ENCODE measurements around the gene COL5A2.

The COL5A2 gene

GRCh38 chr2:189047171-189047888, 132.2 kb downstream of the COL5A2 start:
- Mint-ChIP-seq H3K9me3 (ENCODE audit: low read depth) (no peaks in the 10 kb centered on the region), H3K27me3 (no peaks in the 10 kb centered on the region), H3K4me1 (ENCODE audit: low read depth) (no peaks in the 10 kb centered on the region), H3K27ac (no peak overlapping the region), H3K4me3 (no peak overlapping the region), H3K36me3 (peaks cover 5% of the 10 kb centered on the region)

- H3K36me3 Mint-ChIP-seq = peaks cover 7% of the 10 kb centered on the region
- H3K4me1 Mint-ChIP-seq (ENCODE audit: low read depth) = no peaks in the 10 kb centered on the region
- H3K4me3 Mint-ChIP-seq = no peak overlapping the region
- H3K27me3 Mint-ChIP-seq = no peaks in the 10 kb centered on the region
- H3K27ac Mint-ChIP-seq = no peak overlapping the region
- no peaks in the 10 kb centered on the region for H3K9me3 Mint-ChIP-seq (ENCODE audit: low read depth)
These were observed 133.2 kb downstream of the COL5A2 start for GRCh38 chr2:189046320-189046719.

- Mint-ChIP-seq H3K9me3 (ENCODE audit: low read depth) (no peaks in the 10 kb centered on the region), H3K27me3 (no peaks in the 10 kb centered on the region), H3K4me3 (no peak overlapping the region), H3K27ac (no peak overlapping the region), H3K4me1 (ENCODE audit: low read depth) (no peaks in the 10 kb centered on the region), H3K36me3 (peaks cover 7% of the 10 kb centered on the region)
These were observed 133.7 kb downstream of the COL5A2 start for GRCh38 chr2:189045836-189046235.

GRCh38 chr2:189037518-189037917, 142.0 kb downstream of the COL5A2 start:
- H3K27me3 Mint-ChIP-seq = no peaks in the 10 kb centered on the region
- no peak overlapping the region for H3K4me3 Mint-ChIP-seq
- peaks cover 12% of the 10 kb centered on the region for H3K4me1 Mint-ChIP-seq (ENCODE audit: low read depth)
- peaks cover 8% of the 10 kb centered on the region for H3K36me3 Mint-ChIP-seq
- no peak overlapping the region for H3K27ac Mint-ChIP-seq
- H3K9me3 Mint-ChIP-seq (ENCODE audit: low read depth) = no peaks in the 10 kb centered on the region

GRCh38 chr2:189024901-189025618, 154.5 kb downstream of the COL5A2 start:
- Mint-ChIP-seq H3K27ac (no peak overlapping the region), H3K27me3 (peaks cover 7% of the 10 kb centered on the region), H3K4me3 (no peak overlapping the region), H3K36me3 (no peaks in the 10 kb centered on the region), H3K9me3 (ENCODE audit: low read depth) (no peaks in the 10 kb centered on the region), H3K4me1 (ENCODE audit: low read depth) (no peaks in the 10 kb centered on the region)

- no peak overlapping the region for H3K4me3 Mint-ChIP-seq
- no peak overlapping the region for H3K27ac Mint-ChIP-seq
- no peaks in the 10 kb centered on the region for H3K9me3 Mint-ChIP-seq (ENCODE audit: low read depth)
- no peaks in the 10 kb centered on the region for H3K4me1 Mint-ChIP-seq (ENCODE audit: low read depth)
- H3K36me3 Mint-ChIP-seq = no peaks in the 10 kb centered on the region
- peaks cover 7% of the 10 kb centered on the region for H3K27me3 Mint-ChIP-seq
These were observed 157.1 kb downstream of the COL5A2 start for GRCh38 chr2:189022492-189022891.

DNA sequence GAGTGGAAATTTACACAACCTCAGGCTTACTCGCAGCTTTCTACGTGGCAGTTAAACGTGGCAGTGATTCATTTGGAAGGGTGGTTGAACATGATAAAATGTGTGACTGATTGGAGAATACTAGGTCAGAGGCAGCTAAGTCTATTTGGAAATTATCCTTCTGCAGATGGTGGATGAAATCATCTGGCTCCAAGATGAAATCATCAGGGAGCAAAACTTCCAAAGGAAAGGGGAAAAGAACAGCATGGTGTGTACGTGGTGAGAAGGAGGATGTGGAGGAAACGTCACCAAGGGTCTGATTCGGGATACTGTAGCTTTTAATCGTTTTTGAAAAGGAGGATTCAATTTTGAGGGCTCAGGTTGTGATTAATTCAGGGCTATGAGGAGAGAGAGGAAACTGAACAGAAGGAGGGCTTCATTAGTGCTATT, 157.5 kb downstream of the COL5A2 start:
- H3K36me3 Mint-ChIP-seq = no peaks in the 10 kb centered on the region
- no peak overlapping the region for H3K4me3 Mint-ChIP-seq
- no peaks in the 10 kb centered on the region for H3K4me1 Mint-ChIP-seq (ENCODE audit: low read depth)
- peaks cover 9% of the 10 kb centered on the region for H3K27me3 Mint-ChIP-seq
- H3K9me3 Mint-ChIP-seq (ENCODE audit: low read depth) = no peaks in the 10 kb centered on the region
- no peak overlapping the region for H3K27ac Mint-ChIP-seq

GRCh38 chr2:189020179-189020578, 159.4 kb downstream of the COL5A2 start:
- H3K4me3 Mint-ChIP-seq = no peak overlapping the region
- H3K27me3 Mint-ChIP-seq = peaks cover 11% of the 10 kb centered on the region
- H3K4me1 Mint-ChIP-seq (ENCODE audit: low read depth) = no peaks in the 10 kb centered on the region
- H3K36me3 Mint-ChIP-seq = no peaks in the 10 kb centered on the region
- H3K9me3 Mint-ChIP-seq (ENCODE audit: low read depth) = no peaks in the 10 kb centered on the region
- H3K27ac Mint-ChIP-seq = no peak overlapping the region

- H3K27ac Mint-ChIP-seq = no peak overlapping the region
- H3K4me1 Mint-ChIP-seq (ENCODE audit: low read depth) = no peaks in the 10 kb centered on the region
- no peak overlapping the region for H3K4me3 Mint-ChIP-seq
- H3K27me3 Mint-ChIP-seq = peaks cover 9% of the 10 kb centered on the region
- H3K36me3 Mint-ChIP-seq = no peaks in the 10 kb centered on the region
- no peaks in the 10 kb centered on the region for H3K9me3 Mint-ChIP-seq (ENCODE audit: low read depth)
These were observed 160.9 kb downstream of the COL5A2 start for GRCh38 chr2:189018631-189019030.

DNA sequence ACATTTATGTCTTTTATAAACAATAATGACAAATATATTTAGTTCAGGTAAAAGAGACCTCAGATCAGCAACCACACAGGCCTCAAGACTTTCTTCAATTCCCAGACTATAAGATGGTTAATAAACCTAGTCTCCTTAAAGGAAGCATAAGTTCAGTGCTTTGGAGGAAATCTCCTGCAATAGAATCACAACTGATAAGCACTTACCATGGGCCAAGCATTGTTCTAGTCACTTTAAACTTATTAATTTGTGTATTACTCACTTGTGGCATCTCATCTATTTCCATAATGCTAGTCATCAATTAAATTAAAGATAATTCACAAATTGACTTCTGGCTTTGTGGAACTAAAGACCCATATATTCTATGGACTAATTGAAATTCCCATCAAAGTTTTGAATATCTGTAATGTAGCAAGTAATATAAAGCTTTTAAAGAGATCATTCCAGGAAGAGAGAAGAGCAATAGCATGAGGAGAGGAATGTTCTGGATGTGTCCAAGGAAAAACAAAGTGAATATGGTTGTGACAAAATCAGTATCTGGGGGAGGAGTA, 163.2 kb downstream of the COL5A2 start:
- no peaks in the 10 kb centered on the region for H3K9me3 Mint-ChIP-seq (ENCODE audit: low read depth)
- H3K27ac Mint-ChIP-seq = no peak overlapping the region
- H3K27me3 Mint-ChIP-seq = peaks cover 4% of the 10 kb centered on the region
- H3K36me3 Mint-ChIP-seq = no peaks in the 10 kb centered on the region
- no peaks in the 10 kb centered on the region for H3K4me1 Mint-ChIP-seq (ENCODE audit: low read depth)
- H3K4me3 Mint-ChIP-seq = no peak overlapping the region

DNA sequence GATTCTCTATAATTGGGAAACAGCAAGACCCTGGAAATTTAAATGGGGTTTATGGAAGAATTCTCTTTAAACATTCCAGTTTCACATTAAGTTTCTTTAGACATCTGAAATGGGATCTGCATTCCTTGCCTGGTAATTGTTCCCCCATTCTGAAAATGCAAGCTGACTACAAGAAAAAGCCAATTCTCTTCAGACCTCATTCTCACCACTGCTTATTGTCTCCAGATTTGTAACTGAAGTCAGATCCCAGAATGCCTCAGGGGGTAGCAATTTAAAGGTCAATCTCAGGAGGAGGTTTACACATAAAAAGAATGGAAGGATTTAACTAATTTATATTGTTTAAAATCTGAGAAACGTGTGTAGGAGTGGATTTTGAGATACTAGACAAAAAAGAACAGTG, 164.2 kb downstream of the COL5A2 start:
- no peak overlapping the region for H3K4me3 Mint-ChIP-seq
- H3K4me1 Mint-ChIP-seq (ENCODE audit: low read depth) = no peaks in the 10 kb centered on the region
- H3K27ac Mint-ChIP-seq = no peak overlapping the region
- H3K27me3 Mint-ChIP-seq = peaks cover 4% of the 10 kb centered on the region
- no peaks in the 10 kb centered on the region for H3K36me3 Mint-ChIP-seq
- H3K9me3 Mint-ChIP-seq (ENCODE audit: low read depth) = no peaks in the 10 kb centered on the region

GRCh38 chr2:189014449-189015138, 165.0 kb downstream of the COL5A2 start:
- Mint-ChIP-seq H3K36me3 (no peaks in the 10 kb centered on the region), H3K4me1 (ENCODE audit: low read depth) (no peaks in the 10 kb centered on the region), H3K9me3 (ENCODE audit: low read depth) (no peaks in the 10 kb centered on the region), H3K27ac (no peak overlapping the region), H3K4me3 (no peak overlapping the region), H3K27me3 (peaks cover 4% of the 10 kb centered on the region)

DNA sequence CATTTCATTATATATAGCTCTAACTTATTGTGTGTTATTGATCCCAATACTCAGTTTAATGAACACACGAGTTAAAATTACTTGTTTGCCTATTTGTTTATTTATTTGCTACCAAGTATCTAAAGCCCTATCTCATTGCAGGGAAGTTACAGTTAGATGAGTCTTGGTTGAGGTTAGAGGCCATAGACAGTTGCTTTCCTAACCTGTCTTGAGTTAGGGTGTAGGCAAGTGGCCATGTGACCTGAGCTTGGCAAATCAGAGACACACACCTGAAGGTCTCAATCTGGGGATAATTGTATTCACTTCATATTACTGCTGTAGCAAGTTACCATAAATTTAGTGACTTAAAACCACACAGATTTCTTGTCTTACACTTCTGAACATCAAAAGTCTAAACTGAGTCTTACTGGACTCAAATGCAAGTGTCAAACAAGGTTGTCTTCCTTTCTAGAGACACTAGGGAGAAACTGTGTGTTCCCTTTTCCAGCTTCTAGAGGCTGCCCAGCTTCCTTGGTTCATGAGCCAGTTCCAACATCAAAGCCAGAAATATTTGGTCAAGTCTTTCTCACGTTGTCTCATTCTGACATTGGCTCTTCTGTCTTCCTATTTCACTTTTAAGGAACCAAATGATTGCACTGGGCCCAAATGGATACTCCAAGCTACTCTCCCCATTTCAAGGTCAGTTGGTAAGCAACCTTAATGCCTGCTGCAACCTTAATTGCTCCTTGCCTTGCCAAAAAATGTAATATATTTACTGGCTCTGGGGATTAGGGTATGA, 165.7 kb downstream of the COL5A2 start:
- peaks cover 4% of the 10 kb centered on the region for H3K27me3 Mint-ChIP-seq
- no peaks in the 10 kb centered on the region for H3K9me3 Mint-ChIP-seq (ENCODE audit: low read depth)
- no peak overlapping the region for H3K27ac Mint-ChIP-seq
- no peaks in the 10 kb centered on the region for H3K4me1 Mint-ChIP-seq (ENCODE audit: low read depth)
- H3K36me3 Mint-ChIP-seq = no peaks in the 10 kb centered on the region
- H3K4me3 Mint-ChIP-seq = no peak overlapping the region

DNA sequence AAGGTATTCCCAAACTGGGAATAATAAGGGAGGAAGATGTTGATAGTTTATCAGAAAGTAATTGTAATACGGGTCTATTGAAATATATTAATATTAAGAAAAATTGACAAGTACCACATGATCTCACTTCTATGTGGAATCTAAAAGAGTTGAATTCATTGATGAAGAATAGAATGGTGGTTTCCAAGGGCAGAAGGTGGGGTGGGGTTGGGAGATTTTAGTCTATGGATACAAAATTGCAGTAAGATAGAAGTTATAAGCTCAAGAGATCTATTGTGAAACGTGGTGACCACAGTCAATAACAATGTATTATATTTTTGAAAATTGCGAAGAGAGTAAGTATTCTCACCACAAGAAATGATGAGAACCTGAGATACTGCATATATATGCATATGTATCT, 166.5 kb downstream of the COL5A2 start:
- Mint-ChIP-seq H3K4me1 (ENCODE audit: low read depth) (no peaks in the 10 kb centered on the region), H3K4me3 (no peak overlapping the region), H3K36me3 (no peaks in the 10 kb centered on the region), H3K27ac (no peak overlapping the region), H3K9me3 (ENCODE audit: low read depth) (no peaks in the 10 kb centered on the region), H3K27me3 (peaks cover 4% of the 10 kb centered on the region)

Measured in activated naive CD8-positive, alpha-beta T cell (primary cell).